GM18861 (cell line): ENCODE data around the gene SH3PXD2B.
"Not testable (repeated sequence)": the region's sequence is repeated elsewhere in the genome, so short reads cannot be mapped to it uniquely, and the experiment has no call there.

Experiments used
- ATAC-seq: cut with Tn5 transposase; IDR thresholded peaks from one replicate; pipeline ENCODE4 v1.9.1; 2021; ENCODE audit not compliant: unreplicated experiment

The SH3PXD2B gene

DNA sequence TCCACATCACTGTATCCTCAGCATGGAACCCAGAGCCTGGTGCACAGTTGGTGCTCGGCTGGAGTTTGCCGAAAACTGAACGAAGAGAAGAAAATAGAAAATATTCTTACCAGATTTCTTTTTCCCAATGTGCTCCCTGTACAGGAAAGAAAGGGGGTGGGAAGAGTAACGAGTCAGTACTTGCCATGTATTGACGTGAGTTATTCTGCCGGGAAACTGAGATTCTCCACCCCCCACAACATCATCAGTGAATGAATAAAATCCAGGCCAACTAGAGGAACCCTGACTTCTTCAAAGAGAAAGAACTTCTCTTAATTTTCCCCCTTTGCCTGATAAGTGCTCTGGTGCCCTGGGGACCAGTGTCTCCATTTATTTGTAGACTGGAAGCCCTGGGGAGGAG is 80.6 kb downstream of the SH3PXD2B start:
- ATAC-seq: no peak

DNA sequence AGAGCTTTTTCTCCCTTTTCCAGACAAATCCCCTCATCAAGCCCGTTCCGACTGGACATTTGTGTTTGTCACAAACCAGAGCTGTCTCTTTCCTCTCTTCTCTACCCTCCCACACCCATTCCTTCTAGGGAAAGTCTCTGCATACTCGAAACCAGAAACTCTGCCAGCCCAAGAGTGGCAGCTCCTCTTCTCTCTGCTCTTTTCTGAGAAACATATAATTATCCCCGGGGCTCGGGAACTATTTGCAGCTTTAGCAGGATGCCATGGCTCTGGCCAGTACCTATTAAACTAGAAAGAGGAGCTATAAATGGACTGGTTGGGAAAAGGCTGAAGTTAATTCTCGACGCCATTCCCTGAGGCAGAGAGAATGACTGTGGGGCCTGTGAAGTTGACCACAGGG is 82.6 kb downstream of the SH3PXD2B start:
- no peak for ATAC-seq

DNA sequence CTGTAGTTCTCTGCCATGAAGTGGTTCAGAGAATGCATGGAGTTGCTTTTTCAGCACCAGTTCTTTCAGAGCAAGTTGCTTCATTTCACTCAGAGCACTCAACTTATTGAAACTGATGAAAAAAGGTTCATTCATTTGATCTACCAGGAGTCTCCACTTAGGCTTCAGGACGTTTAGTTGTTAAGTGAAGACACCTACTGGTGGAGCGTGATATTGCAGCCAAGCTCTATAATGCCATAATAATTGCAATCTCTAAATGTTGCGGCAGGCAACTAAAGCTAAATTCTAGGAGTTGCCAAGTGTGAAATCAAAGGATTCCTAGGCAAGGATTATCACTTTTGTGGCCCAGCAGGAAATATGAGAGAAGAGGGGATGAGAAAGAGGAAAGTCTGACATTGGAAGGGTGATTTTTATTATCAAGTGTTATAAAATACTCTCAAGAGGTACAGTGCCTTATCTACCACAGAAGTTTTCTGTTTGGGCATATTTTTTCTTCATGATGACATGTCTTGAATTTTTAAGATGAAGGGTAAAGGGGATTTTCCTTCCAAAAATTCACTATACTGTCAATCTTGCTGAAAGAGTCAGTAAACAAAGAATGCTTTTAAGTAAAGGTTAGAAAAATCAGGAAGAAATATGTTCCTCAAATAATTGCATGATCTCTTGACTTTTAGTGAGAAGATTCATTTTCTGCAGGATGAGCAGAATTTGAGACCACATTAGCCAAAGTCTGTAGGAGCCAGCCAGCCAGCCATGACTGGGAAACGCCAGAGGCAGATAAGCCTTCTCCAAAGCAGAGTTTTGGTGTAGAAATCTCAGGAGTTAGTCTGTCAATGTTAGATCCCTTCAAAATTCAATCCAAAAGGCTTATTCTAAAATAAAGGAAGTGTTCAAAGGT is 83.4 kb downstream of the SH3PXD2B start:
- ATAC-seq: no peak

DNA sequence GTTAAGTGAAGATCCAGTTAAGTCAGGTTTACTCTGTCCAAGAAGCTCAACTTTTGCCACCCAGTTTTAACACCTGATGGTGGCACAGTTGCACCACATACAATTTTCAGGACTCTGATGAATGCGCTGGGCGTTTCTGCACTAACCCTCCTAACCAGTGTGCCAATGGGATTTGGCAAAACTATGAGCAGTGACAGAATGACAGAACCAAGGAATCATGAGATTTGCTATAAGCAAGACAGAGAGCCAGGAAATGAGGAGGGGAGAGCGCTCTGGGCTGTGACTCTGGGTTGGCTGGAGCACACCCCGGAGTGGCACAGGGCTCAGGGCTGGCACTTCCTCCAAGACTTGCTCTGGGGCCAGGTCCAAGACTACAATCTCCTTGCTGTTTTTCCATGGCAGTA is 84.1 kb downstream of the SH3PXD2B start:
- ATAC-seq: no peak

DNA sequence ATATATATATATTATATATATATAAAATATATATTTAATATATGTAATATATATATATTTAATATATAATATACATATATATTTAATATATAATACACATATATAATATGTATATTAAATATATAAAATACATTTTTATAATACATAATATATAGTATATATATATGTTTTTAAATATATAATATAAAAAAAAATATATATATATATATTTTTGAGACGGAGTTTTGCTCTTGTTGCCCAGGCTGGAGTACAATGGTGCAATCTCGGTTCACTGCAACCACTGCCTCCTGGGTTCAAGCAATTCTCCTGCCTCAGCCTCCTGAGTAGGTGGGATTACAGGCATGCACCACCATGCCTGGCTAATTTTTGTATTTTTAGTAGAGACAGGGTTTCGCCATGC is 85.6 kb downstream of the SH3PXD2B start:
- ATAC-seq: not testable (repeated sequence)

DNA sequence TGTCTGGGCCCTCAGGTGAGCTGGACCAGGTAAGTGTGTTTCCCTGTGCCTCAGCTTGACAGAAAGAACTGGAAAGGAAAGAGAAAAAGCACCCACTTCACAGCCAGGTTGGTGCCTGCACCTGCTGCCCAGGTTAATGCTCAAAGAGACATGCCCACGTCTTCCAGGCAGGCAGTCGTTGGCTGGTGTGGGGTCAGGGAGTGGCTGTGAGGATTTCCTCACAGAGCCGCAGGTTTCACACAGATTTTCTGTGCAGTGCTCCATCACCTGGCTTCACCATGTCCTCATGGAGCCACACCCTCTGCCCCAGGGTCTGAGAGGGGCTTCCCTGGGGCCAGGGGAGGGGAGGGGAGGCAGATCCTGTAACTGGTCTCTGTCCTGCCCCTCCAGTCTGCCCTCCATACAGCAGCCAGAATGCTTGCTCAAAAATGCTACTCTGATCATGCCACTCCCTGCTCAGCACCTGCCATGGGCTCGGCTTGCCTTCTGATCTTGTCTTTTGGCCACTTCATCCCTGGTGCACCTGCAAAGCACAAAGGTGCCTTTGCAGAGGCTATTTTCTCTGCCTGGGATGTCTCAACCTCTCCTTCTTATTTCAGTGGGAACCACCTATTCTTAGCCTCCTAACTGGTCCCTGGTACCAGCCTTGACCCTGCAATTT is 88.2 kb downstream of the SH3PXD2B start:
- no peak for ATAC-seq

DNA sequence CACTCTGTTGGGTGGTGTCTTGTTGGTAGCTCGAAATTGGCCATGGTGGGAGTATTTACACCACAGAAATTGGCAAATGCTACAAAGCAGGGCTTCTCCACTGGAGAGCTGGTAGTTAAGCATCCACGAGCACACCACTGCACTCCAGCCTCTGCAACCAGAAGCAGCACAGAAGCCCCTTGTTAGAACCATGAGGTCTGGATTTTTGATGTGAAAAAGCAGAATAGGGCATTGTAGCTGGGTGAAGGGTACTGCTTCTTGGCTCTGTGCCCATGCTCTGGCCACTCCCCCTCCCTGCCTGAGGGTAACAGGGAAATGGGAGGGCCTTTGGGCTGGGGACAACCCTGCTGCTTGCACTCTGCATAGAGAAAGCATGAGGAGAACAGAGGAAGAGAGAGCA is 89.6 kb downstream of the SH3PXD2B start:
- ATAC-seq: no peak

DNA sequence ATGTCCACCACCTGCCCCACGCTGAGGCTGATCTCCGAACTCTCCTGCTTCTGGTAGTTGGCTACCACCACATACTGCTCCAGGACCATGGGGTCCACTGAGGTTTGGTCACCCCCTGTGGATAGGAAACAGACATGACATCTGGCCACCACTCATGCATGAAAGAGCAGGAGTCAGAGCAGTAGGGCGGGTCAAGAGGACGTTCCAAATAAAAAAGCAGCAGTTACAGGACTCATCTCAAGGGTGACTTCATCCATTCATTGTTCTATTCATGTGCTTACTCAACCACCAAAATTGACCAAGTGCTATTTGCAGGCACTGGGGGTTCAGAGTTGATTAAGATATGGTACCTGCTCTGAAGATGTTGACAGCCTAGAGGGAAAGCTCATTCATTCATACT is 91.6 kb downstream of the SH3PXD2B start:
- ATAC-seq: no peak

DNA sequence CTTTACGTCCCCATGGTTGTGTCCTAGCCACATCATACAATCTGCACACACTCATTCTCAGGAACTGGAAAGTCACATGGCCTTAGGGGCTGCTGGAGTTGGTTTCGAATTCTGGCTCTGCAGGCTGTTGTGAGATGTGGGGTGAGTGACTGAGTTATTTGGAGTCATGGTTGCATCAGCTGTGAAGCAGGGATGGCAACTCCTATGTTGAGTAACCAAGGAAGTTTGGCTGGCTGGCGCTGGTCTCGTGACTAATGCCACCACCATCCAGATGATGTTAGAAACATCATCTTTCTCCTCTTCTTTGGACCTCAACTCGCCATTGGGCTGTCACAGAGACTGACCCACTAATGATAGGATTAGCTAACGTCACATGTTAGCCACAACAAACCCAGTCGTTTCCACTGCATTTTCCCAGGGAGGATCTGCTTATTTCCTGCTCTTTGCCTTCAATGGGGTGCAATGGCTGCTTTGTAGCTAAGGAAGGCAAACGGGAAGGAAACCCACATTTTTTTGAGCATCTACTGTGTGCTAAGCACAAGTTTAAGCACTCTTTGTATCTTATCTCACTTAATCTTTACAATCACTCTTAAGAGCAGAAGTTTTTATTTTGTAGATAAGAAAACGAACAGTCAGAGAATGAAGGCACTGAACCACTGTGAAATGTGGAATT is 92.6 kb downstream of the SH3PXD2B start:
- ATAC-seq: peak; percentile 39

DNA sequence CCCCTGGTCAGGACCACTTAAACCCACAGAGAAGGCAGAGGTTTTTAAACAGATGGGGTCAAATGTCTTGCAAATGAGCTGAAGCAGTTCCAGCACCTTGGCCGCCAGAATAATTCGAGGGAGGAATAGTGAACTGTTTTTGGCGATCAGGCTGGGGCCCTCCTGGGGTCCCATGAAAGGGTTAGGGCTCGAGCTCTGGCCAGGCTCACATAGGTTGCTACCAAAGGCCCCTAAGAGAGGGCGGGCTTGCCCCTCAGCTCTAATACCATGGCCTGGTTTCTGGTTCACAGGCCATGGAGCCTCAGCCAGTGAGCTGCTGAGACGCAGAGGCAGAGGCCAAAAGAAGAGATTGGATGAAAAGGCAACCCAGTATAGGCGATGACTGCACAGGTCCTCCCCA is 96.0 kb downstream of the SH3PXD2B start:
- ATAC-seq: no peak

DNA sequence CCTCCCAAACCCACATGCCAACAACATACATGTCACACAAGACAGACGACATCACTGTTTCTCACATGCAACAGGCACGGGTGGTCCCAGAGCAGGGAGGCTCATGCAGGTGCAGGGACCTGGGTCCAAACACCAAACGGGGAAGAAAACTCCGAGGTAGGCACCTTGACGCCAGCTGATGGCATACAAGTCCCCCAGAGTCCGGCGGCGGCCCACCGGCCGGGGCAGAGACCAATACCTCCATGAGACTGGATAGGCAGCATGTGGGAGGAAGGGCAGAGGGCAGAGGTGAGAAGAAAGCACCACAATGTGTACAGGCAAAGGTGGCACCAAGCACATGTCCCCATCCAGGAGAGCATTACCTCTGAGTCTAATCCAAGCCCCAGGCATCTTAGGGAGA is 97.8 kb downstream of the SH3PXD2B start:
- no peak for ATAC-seq

DNA sequence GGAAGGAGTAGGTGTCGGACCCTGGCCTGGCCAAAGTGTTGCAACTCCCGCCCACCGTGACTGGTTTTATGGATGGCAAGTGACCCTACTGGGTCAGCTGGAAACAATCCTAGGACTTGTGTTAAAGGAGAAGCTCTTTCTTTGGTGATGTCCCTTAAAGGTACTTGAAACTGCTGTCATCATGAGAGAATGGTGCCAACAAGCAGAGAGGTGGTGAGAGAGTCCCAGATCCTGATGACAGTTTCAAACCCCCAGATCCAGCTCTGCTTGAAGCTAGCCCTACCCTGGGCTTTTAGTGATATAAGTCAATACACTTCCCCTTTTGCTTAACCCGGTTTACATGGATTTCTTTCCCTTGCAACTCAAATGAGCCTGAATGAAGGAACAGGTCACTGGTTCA is 98.3 kb downstream of the SH3PXD2B start:
- ATAC-seq: no peak

DNA sequence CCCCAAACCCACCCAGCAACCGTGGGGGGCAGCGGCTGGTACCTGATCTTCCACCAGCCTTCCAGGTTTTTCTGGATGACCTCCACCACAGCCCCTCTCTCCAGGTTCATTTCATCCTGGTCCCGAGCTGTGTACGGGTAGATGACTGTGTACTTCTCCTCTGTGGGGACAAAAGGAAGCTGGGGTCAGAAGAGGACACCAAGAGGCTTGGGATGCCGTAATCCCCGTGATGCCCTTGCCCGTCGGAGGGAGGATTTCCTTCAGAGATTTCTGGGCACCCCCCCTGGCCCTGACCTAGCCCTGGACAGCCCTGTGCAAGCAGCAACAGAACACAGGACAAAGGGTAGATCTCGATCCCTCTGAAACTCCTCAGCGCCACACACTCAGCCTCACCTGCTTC is 100.5 kb downstream of the SH3PXD2B start:
- no peak for ATAC-seq

DNA sequence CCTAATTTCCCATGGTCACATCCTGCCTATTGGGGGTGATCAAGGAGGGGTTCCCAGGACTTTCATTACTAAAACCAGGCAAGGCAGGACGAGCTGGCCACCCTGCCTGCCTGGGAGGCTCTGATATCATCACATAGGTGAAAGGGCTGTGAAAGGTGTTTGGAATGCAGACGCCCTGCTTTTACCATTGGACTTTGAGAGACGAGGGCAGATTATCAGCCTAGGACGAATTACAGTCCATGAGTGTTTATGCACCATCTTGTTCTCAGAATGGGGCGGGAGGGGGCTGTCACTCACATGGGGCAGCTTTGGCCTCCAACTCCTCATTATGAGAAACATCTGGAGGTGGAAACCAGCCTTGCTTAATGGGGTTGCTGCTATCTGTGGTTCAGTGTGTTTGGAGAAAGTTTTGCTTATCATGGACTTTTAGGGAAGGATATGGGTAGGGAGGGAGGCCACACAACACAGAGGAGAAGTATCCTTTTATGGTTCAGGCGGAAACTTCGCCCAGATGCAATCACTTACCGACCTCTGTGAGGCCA is 101.0 kb downstream of the SH3PXD2B start:
- ATAC-seq: no peak

DNA sequence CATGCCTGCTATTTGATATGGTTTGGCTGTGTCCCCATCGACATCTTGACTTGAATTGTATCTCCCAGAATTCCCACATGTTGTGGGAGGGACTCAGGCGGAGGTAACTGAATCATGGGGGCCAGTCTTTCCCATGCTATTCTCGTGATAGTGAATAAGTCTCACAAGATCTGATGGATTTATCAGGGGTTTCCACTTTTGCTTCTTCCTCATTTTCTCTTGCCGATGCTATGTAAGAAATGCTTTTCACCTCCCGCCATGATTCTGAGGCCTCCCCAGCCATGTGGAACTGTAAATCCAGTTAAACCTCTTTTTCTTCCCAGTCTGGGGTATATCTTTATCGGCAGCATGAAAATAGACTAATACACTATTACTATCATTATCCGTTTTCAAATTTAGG is 101.8 kb downstream of the SH3PXD2B start:
- ATAC-seq: not testable (repeated sequence)

DNA sequence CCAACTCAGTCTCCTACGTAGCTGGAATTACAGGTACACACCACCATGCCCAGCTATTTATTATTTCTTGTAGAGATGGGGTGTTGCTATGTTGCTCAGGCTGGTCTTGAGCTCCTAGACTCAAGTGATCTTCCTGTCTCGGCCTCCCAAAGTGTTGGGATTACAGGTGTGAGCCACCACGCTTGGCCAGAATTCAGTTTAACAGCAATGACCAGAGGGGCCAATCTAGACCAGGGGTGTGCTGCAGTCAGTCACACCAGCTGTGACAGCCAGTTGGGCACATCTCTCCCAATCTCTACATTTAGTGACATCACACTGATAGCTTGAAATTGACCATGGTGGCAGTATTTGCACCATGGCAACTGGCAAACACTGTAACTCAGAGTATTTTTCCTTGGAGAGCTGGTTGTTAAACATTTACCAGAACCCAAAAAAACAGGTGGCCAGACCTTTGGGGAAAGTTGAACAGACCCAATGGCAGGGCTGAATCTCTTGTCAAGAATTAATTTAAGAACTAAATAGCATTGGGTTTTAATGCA is 103.0 kb downstream of the SH3PXD2B start:
- ATAC-seq: no peak

DNA sequence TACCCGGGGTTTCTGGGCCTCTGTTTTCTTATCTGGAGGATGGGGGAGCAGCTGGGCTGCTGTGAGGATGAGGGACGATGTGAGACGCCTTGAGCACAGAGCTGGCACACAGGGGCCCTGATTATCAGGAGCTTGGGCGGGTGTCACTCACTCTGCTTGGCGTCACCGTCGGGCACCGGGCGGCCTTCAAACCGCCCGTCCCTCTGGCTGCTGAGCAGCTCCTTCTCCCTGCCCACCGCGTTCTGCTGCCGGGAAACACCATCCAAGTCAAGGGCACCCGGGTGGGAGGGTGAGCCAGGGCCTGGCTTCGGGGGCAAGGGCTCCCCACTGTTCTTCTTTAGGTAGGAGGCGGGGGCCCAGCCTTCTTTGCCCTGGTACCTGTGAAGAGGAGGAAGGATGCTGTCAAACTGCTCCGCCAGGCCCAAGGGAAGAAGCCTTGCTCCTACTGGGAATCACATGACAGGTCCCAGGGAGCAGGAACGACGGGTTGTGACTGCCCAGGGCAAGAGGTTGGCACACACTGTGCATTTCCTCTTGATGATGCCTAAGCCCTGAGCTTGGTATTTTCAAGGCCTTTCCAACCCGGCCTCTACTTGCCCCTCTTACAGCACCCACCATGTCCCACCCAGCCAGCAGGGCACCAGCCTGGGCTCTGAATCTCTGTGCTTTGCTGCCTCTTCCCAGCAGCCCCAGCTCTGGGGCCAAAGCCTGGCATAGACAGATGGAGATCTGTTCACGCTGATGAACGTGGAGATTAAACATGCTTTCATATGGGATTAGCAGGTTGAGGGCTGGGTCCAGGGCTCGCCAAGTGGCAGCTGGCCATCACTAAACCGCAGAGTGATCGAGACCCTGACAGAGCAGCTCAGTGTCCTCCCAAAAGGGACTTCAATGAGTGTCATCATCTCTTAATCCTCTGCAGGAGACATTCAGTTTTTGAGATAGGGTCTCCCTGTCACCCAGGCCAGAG is 103.8 kb downstream of the SH3PXD2B start:
- ATAC-seq: no peak

DNA sequence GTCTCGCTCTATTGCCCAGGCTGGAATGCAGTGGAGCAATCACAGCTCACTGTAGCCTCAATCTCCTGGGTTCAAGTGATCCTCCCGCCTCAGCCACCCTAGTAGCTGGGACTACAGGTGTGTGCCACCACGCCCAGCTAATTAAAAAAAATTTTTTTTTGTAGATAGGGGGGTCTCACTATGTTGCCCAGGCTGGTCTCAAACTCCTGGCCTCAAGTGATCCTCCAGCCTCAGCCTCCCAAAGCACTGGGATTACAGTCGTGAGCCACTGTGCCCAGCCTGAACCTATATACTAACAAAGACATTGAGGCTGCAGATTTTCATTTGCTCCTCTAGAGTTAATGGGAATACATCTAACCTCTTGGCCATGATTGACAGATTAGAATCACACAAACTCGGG is 105.6 kb downstream of the SH3PXD2B start:
- not testable (repeated sequence) for ATAC-seq

DNA sequence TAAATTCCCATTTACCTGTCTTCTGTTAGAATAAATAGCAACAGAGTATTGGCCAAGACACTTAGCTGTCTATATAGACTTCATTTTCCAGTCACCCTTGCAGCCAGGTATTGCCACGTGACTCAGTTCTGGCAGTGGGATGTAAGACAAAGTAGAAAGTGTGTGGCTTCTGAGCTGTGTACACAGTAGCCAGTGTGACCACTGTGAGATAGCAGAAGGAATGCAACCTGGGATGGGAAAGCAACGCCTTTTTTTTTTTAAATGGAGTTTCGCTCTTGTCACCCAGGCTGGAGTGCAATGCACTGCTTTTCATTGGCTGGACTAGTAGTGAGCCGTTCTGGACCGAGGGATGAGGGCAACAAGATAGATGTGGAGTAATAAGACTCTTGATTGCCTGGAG is 106.2 kb downstream of the SH3PXD2B start:
- no peak for ATAC-seq

DNA sequence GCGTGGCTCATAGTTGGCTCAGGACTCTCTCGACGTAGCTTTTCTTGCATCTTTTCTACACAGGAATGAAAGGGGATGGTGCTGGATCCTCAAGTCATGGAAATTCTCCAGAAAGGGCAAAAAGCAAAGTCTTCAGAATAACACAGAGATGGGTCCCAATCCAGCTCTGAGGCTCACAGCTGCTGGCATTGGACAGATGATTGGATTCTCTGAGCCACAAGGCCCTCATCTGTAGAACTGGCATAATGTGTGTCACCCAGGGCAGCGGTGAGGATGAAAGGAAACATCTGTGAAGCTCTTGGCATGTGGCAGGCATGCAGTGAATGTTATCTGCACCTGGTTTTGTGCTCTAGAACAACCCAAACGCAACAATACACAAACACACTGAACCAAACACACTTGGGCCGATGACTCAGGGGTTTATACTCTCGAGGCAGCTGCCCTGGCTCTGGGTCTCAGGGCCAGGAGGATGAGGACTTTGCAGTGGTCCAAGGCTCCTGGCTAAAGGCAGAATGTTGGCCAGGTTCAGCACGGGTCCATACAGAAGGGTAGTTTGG is 106.8 kb downstream of the SH3PXD2B start:
- ATAC-seq: no peak
